K562 (cell line): Measurements from ENCODE around the gene ZNF346. TPM values are rescaled to one million over a fixed set of nuclear protein-coding genes. Genes with fewer than 3 reads are reported as not detected.

Experiments
- ATAC-seq: fragments of 200-7000 bp; cut with Tn5 transposase; 3 replicates; pipeline ENCODE4 v1.9.1; 2020; ENCODE audit warnings: moderate library complexity
- BruUV-seq: library from RNA; stranded (reverse); fragments of 400-500 nt; replicated peaks from 2 replicates; lab custom pipeline; 2021; lab: Mats Ljungman, UMichigan
- CTCF ChIA-PET: fragments of 300-600 bp; formaldehyde crosslinking; extraction: SDS; loops from one replicate; lab custom pipeline; 2021; ENCODE audit warnings: low intra/inter-chr PET ratio; lab: Yijun Ruan, JAX
- POLR2A ChIA-PET: fragments of 300-600, 350-650 bp; sonication (Branson Sonifier 250); formaldehyde crosslinking; extraction: SDS; loops from one replicate; lab custom pipeline; 2021; ENCODE audit warnings: antibody characterized with exemption, inconsistent platforms; lab: Yijun Ruan, JAX
- DNase-seq, 4 experiments: peaks; one replicate each; pipeline versions ENCODE4 v3.0.0 to v3.0.0-alpha.2; 2011 to 2018; ENCODE audit warnings: low spot score in 3 of 4, mixed read lengths in 3 of 4; ENCODE audit errors: extremely low read depth in 1 of 4
- FAIRE-seq: peaks from 2 replicates; lab custom pipeline; 2011; peaks lifted over from hg19 to GRCh38; lab: Jason Lieb, UNC
- H2AFZ ChIP-seq: 2 replicates; pipeline ENCODE4 v1.6.0; 2011; ENCODE audit warnings: low read depth, low read length, control low read depth, inconsistent platforms
- H3K27ac ChIP-seq: fragments of 200-600 bp; 3 replicates; pipeline ENCODE4 v1.8.0; 2011; ENCODE audit warnings: low read depth, mild to moderate bottlenecking, control low read depth, inconsistent platforms, low read length, moderate library complexity, mixed read lengths; ENCODE audit errors: extremely low read depth
- H3K27me3 ChIP-seq, 2 experiments: fragments of 300-600 bp in 1 of 2; 2 replicates in 1 of 2; 3 replicates in 1 of 2; pipeline versions ENCODE4 v1.6.0 to v1.8.0; 2011; ENCODE audit warnings: inconsistent platforms in 2 of 2, low read length in 2 of 2, mild to moderate bottlenecking in 1 of 2, mixed read lengths in 1 of 2, moderate library complexity in 1 of 2; ENCODE audit not compliant: control insufficient read depth in 2 of 2, insufficient read depth in 2 of 2
- H3K36me3 ChIP-seq: fragments of 300-600 bp; 3 replicates; pipeline ENCODE4 v1.8.0; 2011; ENCODE audit warnings: mild to moderate bottlenecking, low read length, inconsistent platforms; ENCODE audit not compliant: control insufficient read depth, insufficient read depth
- H3K4me1 ChIP-seq, 2 experiments: fragments of 200-600 bp in 1 of 2; replicated peaks in 1 of 2; 2 replicates in 1 of 2; 3 replicates in 1 of 2; pipeline versions ENCODE4 v1.5.1 to v1.8.0; 2011; ENCODE audit warnings: inconsistent platforms in 2 of 2, low read length in 2 of 2, mild to moderate bottlenecking in 1 of 2, mixed read lengths in 1 of 2, moderate library complexity in 1 of 2; ENCODE audit not compliant: control insufficient read depth in 2 of 2, insufficient read depth in 2 of 2
- H3K4me2 ChIP-seq: 2 replicates; pipeline ENCODE4 v1.6.1; 2011; ENCODE audit warnings: low read length, control low read depth, inconsistent platforms, mixed read lengths; ENCODE audit not compliant: insufficient read depth
- H3K4me3 ChIP-seq: fragments of 200-600 bp; sonication (generic), shearing (Covaris generic); 2 replicates; pipeline ENCODE4 v1.5.1; 2016; ENCODE audit warnings: control low read depth, inconsistent platforms
- H3K79me2 ChIP-seq: fragments of 200-600 bp; 3 replicates; pipeline ENCODE4 v1.8.0; 2011; ENCODE audit warnings: low read length, inconsistent platforms; ENCODE audit not compliant: control insufficient read depth, insufficient read depth
- H3K9ac ChIP-seq, 2 experiments: 2 replicates each; pipeline versions ENCODE4 v1.6.0 to v1.6.1; 2011; ENCODE audit warnings: low read depth in 2 of 2, low read length in 2 of 2, control low read depth in 1 of 2, inconsistent platforms in 1 of 2, mild to moderate bottlenecking in 1 of 2, mixed read lengths in 1 of 2; ENCODE audit not compliant: insufficient read depth in 1 of 2
- H3K9me1 ChIP-seq: one replicate; pipeline ENCODE4 v1.6.0; 2011; ENCODE audit warnings: inconsistent platforms, mild to moderate bottlenecking, low read length, moderate library complexity; ENCODE audit not compliant: control insufficient read depth, insufficient read depth
- H3K9me3 ChIP-seq: replicated peaks from 2 replicates; pipeline ENCODE4 v1.5.1; 2011; ENCODE audit warnings: low read depth, low read length, inconsistent platforms; ENCODE audit not compliant: control insufficient read depth, insufficient read depth
- H4K20me1 ChIP-seq: replicated peaks from 2 replicates; pipeline ENCODE4 v1.6.1; 2011; ENCODE audit warnings: low read length, inconsistent platforms, mixed read lengths; ENCODE audit not compliant: control insufficient read depth, insufficient read depth
- CEBPB ChIP-seq: fragments of 450-650 bp; IDR thresholded peaks from 2 replicates; pipeline ENCODE4 v1.6.1; 2016; ENCODE audit warnings: missing genetic modification characterization, missing compliant biosample characterization
- CEBPG ChIP-seq, 3 experiments: fragments of 200-800 bp in 1 of 3; sonication (Bioruptor generic) in 1 of 3; sonication (generic) in 1 of 3; formaldehyde crosslinking in 1 of 3; IDR thresholded peaks in 2 of 3; conservative IDR thresholded peaks in 1 of 3; 2 replicates each; pipeline versions ENCODE4 v1.6.1 to v1.8.0; 2016 to 2022; ENCODE audit warnings: missing compliant biosample characterization in 2 of 3, missing genetic modification characterization in 2 of 3, mild to moderate bottlenecking in 1 of 3, missing genetic modification reagents in 1 of 3
- CTBP1 ChIP-seq: fragments of 450-650 bp; IDR thresholded peaks from 2 replicates; pipeline ENCODE4 v1.6.1; 2016; ENCODE audit warnings: borderline replicate concordance
- FOXA3 ChIP-seq, 2 experiments: fragments of 450-650 bp in 1 of 2; sonication (generic) in 1 of 2; formaldehyde crosslinking; IDR thresholded peaks in 1 of 2; conservative IDR thresholded peaks in 1 of 2; 2 replicates each; pipeline versions ENCODE4 v1.4.0 to v1.8.0; 2020 to 2022; ENCODE audit warnings: mild to moderate bottlenecking in 2 of 2, missing genetic modification reagents in 1 of 2
- MEF2D ChIP-seq: conservative IDR thresholded peaks from 2 replicates; pipeline ENCODE4 v1.6.1; 2016; ENCODE audit warnings: low read depth, missing genetic modification characterization, missing compliant biosample characterization
- NCOA6 ChIP-seq: fragments of 450-650 bp; IDR thresholded peaks from 2 replicates; pipeline ENCODE4 v1.6.1; 2017; ENCODE audit warnings: mild to moderate bottlenecking
- RAD21 ChIP-seq, 2 experiments: fragments of 250-450 bp in 1 of 2; fragments of 450-650 bp in 1 of 2; sonication (Bioruptor Pico) in 1 of 2; formaldehyde crosslinking in 1 of 2; IDR thresholded peaks in 1 of 2; conservative IDR thresholded peaks in 1 of 2; 2 replicates each; pipeline versions ENCODE4 v1.4.0 to v1.8.0; 2020 to 2022; ENCODE audit warnings: mild to moderate bottlenecking in 2 of 2, moderate library complexity in 1 of 2
- RBBP5 ChIP-seq: fragments of 200-600 bp; sonication (generic); IDR thresholded peaks from 2 replicates; pipeline ENCODE4 v1.6.1; 2012; ENCODE audit warnings: borderline replicate concordance, mild to moderate bottlenecking, low read length, control low read depth, inconsistent platforms; ENCODE audit not compliant: insufficient read depth, poor library complexity, severe bottlenecking
- TAF1 ChIP-seq: IDR thresholded peaks from 2 replicates; pipeline ENCODE4 v1.6.1; 2011; ENCODE audit warnings: mild to moderate bottlenecking, low read length, moderate library complexity; ENCODE audit not compliant: insufficient read depth, control insufficient read depth, severe bottlenecking; ENCODE audit errors: extremely low read depth
- WGBS: fragments of 100-300 bp; shearing (Covaris generic); methylation state at CpG from one replicate; pipeline ENCODE4 v1.1.6; 2016; ENCODE audit warnings: low coverage, mixed read lengths; ENCODE audit not compliant: insufficient coverage; ENCODE audit errors: missing lambda C conversion rate; 5-methylcytosine and 5-hydroxymethylcytosine counted together
- in situ Hi-C: fragments of 300-500 bp; cut with MboI; formaldehyde crosslinking; loops from 4 replicates; pipeline ENCODE4 v1.15.0; 2018; ENCODE audit warnings: inconsistent platforms, mixed read lengths
- intact Hi-C: fragments of 100-400 bp; cut with micrococcal nuclease; formaldehyde crosslinking; loops from 2 replicates; pipeline ENCODE4 v1.14.2; 2022
- polyA plus RNA-seq, 8 experiments: library from polyadenylated mRNA; depleted of rRNA in 4 of 8; stranded (reverse) in 5 of 8; unstranded in 3 of 8; fragments of >200 nt; fragmentation: Nextera tagmentation in 2 of 8; fragmentation: Illumina TruSeq in 1 of 8; extraction: Ambion mirVana in 2 of 8; extraction: Trizol in 1 of 8; gene quantifications; 2 replicates each; pipeline versions ENCODE4 v1.2.1 to v1.2.3, GENCODE V29; 2011 to 2014; ENCODE audit warnings: inconsistent platforms in 1 of 8, missing spikeins in 1 of 8
- total RNA-seq, 7 experiments: library from RNA; depleted of rRNA in 6 of 7; stranded (reverse); fragments of >200 nt in 6 of 7; fragmentation: Illumina TruSeq in 2 of 7; extraction: Trizol in 2 of 7; gene quantifications; 2 replicates each; pipeline versions ENCODE4 v1.2.1 to v1.2.3, GENCODE V29; 2011 to 2021; ENCODE audit warnings: low replicate concordance in 1 of 7
- TF ChIP-seq, protein P1 (sequence below): sonication (generic); IDR thresholded peaks from 2 replicates; pipeline ENCODE4 v1.6.1; 2016

ZNF346 gene
- total and polyA plus RNA-seq, 9 of the 15 experiments (the other 6 are each of a cell fraction or from before 2014, with no cell fraction given): 5.0 to 25.1 (median 20.1) TPM

DNA sequence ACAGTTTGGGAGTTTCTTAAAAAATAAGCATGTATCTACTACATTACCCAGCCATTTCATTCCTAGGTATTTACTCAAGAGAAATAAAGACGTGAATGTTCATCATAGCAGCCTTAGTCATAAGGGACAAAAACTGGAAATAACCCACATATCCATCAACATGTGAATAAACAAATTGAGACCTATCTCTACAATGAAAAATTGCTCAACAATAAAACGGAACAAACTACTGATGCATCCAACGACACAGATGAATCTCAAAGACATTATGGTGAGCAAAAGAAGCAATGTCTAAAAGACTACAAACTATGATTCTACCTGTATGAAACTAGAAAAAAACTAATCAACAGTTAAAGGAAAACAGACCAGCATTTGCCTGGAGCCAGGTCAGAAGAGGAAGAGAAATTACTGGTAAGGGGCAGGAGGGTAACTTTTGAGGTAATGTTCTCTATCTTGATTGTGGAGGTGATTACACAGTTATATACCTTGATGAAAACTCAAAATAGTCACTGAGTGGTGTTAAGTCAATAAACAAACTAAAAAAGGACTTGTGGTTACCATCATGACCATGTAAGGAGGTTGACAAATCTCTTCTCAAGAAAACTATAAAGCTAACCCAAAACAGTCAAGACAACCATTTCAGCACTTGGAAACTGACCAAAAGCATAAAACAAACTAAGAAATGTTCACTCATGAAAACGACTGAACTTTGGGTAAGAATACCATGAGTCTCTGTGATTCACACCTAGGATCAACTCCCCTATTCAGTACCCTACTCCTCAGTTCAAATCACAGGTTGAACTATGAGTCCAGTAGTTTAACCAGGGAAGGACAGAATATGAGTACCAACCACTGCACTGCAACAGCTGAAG lies 26.4 kb upstream of the ZNF346 start:
- DNase-seq: no peak
- H3K9me3 ChIP-seq: peaks cover 4% of the 10 kb centered on the region
- CTCF ChIA-PET: interaction anchor here (1.5 kb wide), 1 partner anchor 10 kb away, joined by 3 read pairs; the partner anchor contains the start of gene UIMC1
- H3K4me3 ChIP-seq: no peak overlapping the region
- peaks cover 26 to 31% of the 10 kb centered on the region in 2 experiments for H3K4me1 ChIP-seq
- H3K9me1 ChIP-seq: peaks cover 7% of the 10 kb centered on the region
- H3K79me2 ChIP-seq: peaks cover 89% of the 10 kb centered on the region
- POLR2A ChIA-PET: interaction anchor here (0.6 to 4.0 kb wide), 6 partner anchors 9 to 138 kb away, joined by 3 to 45 read pairs (median 4); partner anchors contain the start of genes NSD1, UIMC1 and ZNF346
- H3K27me3 ChIP-seq: no peaks in the 10 kb centered on the region
- peak; percentile 73 for FAIRE-seq
- H4K20me1 ChIP-seq: peaks cover 29% of the 10 kb centered on the region
- TF ChIP-seq MEF2D (tag) (peak; percentile 68; the same call in 1 of the 2 replicates), CEBPB (peak; percentile 38), CEBPG (CRISPR knock-in tag; IDR thresholded peaks at IDR 0.05) (no peak), CEBPG (tag; conservative IDR thresholded peaks at IDR 0.05 in 1 of 2, IDR thresholded peaks at IDR 0.05 in 1 of 2) (peak in 1 of 2 experiments; percentile 59; a peak in 2 of 4 replicates), FOXA3 (CRISPR knock-in tag; conservative IDR thresholded peaks at IDR 0.05 in 1 of 2, IDR thresholded peaks at IDR 0.05 in 1 of 2) (peak in 1 of 2 experiments; percentile 71; a peak in 2 of 4 replicates), CTBP1 (0 out of 2 replicates have a peak, but pooled peaks have one; percentile 44), RAD21 (CRISPR knock-in tag; conservative IDR thresholded peaks at IDR 0.05 in 1 of 2, IDR thresholded peaks at IDR 0.05 in 1 of 2) (0 out of 4 replicates have a peak, but pooled peaks of 1 of the 2 experiments have one; percentile 3), TAF1 (no peak), NCOA6 (no peak), RBBP5 (peak; percentile 29)
- TF ChIP-seq, protein P1, sequence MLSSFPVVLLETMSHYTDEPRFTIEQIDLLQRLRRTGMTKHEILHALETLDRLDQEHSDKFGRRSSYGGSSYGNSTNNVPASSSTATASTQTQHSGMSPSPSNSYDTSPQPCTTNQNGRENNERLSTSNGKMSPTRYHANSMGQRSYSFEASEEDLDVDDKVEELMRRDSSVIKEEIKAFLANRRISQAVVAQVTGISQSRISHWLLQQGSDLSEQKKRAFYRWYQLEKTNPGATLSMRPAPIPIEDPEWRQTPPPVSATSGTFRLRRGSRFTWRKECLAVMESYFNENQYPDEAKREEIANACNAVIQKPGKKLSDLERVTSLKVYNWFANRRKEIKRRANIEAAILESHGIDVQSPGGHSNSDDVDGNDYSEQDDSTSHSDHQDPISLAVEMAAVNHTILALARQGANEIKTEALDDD: peak; percentile 74; the same call in 1 of the 2 replicates
- H3K4me2 ChIP-seq: peak overlapping the region; percentile 15; the same call in 1 of the 2 replicates
- in situ Hi-C loops (no loop called here), intact Hi-C loops (no loop called here)
- H3K36me3 ChIP-seq: peaks cover 9% of the 10 kb centered on the region; the same call in 2 of the 3 replicates
- no TSS peak for BruUV-seq
- H3K27ac ChIP-seq: peak overlapping the region; percentile 38; the same call in 2 of the 3 replicates
- WGBS: 24% methylated on average over 4 of the region's 4 CpGs
- H2AFZ ChIP-seq: no peak overlapping the region
- no peak overlapping the region for H3K9ac ChIP-seq
- ATAC-seq: peak; percentile 11
